SK-N-SH treated with all-trans-retinoic acid at 6 μM for 48 hours (cell line): ENCODE data around the gene PRTFDC1.

Experiments used
- GLIS3 ChIP-seq: fragments of 250-450 bp; sonication (Bioruptor Pico); IDR thresholded peaks from 2 replicates; pipeline ENCODE4 v1.5.0; 2020; ENCODE audit warnings: mild to moderate bottlenecking, moderate library complexity
- PATZ1 ChIP-seq: fragments of 250-450 bp; sonication (Bioruptor Pico); IDR thresholded peaks from 2 replicates; pipeline ENCODE4 v1.8.0; 2020; ENCODE audit warnings: mild to moderate bottlenecking, moderate library complexity, borderline replicate concordance
- TSHZ2 ChIP-seq: fragments of 250-450 bp; sonication (Bioruptor Pico); IDR thresholded peaks from 2 replicates; pipeline ENCODE4 v1.5.0; 2020; ENCODE audit warnings: mild to moderate bottlenecking, moderate library complexity
- ZFP30 ChIP-seq: fragments of 450-650 bp; formaldehyde crosslinking; IDR thresholded peaks from 2 replicates; pipeline ENCODE4 v1.5.0; 2022; ENCODE audit warnings: mild to moderate bottlenecking, moderate library complexity
- ZNF8 ChIP-seq: fragments of 450-650 bp; formaldehyde crosslinking; IDR thresholded peaks from 2 replicates; pipeline ENCODE4 v1.5.0; 2020; ENCODE audit warnings: mild to moderate bottlenecking, moderate library complexity

GRCh38 chr10:24995072-24995471, 42.7 kb upstream of the PRTFDC1 start:
- TF ChIP-seq ZNF8 (CRISPR knock-in tag) = no peak
- TF ChIP-seq TSHZ2 = no peak
- TF ChIP-seq GLIS3 (CRISPR knock-in tag) = no peak
- no peak for TF ChIP-seq ZFP30 (CRISPR knock-in tag)
- no peak for TF ChIP-seq PATZ1
